Measurements from ENCODE around the gene ISL1. TPM values are rescaled to one million over a fixed set of nuclear protein-coding genes. Genes with fewer than 3 reads are reported as not detected.

Gene ISL1
- total and polyA plus RNA-seq, 2 of the 4 experiments (the other 2 are of a cell fraction): under 0.01 TPM; not detected in 1

GRCh38 chr5:51376509-51376908, 6.7 kb upstream of the ISL1 start:
- no CpG with 5 or more reads among the region's 3 CpGs for WGBS, 2 experiments (ENCODE audit: extremely low coverage in 2 of 2, insufficient read length in 1 of 2)
- no peak overlapping the region for H2AFZ ChIP-seq (replicated peaks; ENCODE audit: low read length, poor library complexity)
- H2BK5ac ChIP-seq (ENCODE audit: low read depth, low read length, poor library complexity, severe bottlenecking): no peak overlapping the region
- no peak overlapping the region for H4K5ac ChIP-seq (ENCODE audit: low read depth, low read length)
- TF ChIP-seq MXI1 (IDR thresholded peaks at IDR 0.05; ENCODE audit: borderline replicate concordance, low read depth, low read length): no peak
- ChIA-PET CTCF (no interaction called here), POLR2A (ENCODE audit: unreplicated experiment) (no interaction called here)
- dilution Hi-C loops (cut with HindIII; ENCODE audit: low sequenced_read_pairs, unreplicated experiment): no loop called here
- peaks cover 33% of the 10 kb centered on the region for H3K27me3 ChIP-seq (ENCODE audit: control insufficient read depth, insufficient read depth, low read length)
- H4K91ac ChIP-seq (ENCODE audit: insufficient read depth, low read depth, low read length): no peak overlapping the region
- no TSS peak for BruUV-seq (replicated peaks)
- no peaks in the 10 kb centered on the region for H3K4me1 ChIP-seq (ENCODE audit: control insufficient read depth, insufficient read depth, low read length)
- H3K18ac ChIP-seq (ENCODE audit: low read depth, low read length): no peak overlapping the region
- intact Hi-C loops (cut with micrococcal nuclease): loop anchor here (5.0 kb wide), 1 partner anchor 981 kb away; no protein-coding TSS in a partner anchor
- no peak overlapping the region for H3K4me3 ChIP-seq (ENCODE audit: insufficient read depth, low read depth, low read length)
- H3K9me1 ChIP-seq (ENCODE audit: insufficient read depth, low read length): no peaks in the 10 kb centered on the region
- no peak overlapping the region for H4K8ac ChIP-seq (ENCODE audit: low read depth in 2 of 2, low read length in 2 of 2)
- no peak overlapping the region for H2AK9ac ChIP-seq (replicated peaks; ENCODE audit: low read depth, low read length, poor library complexity)
- no peak overlapping the region for H2AK5ac ChIP-seq (ENCODE audit: low read depth, low read length)
- no peak overlapping the region for H3K56ac ChIP-seq (ENCODE audit: extremely low read depth, insufficient read depth, low read length)
- no peak overlapping the region for H2BK120ac ChIP-seq (ENCODE audit: low read depth, low read length)
- no peaks in the 10 kb centered on the region for H3K79me1 ChIP-seq (ENCODE audit: low read depth in 1 of 2, low read length in 2 of 2)
- H3K14ac ChIP-seq (replicated peaks; ENCODE audit: low read depth, low read length): no peak overlapping the region
- H3K9ac ChIP-seq (ENCODE audit: low read depth, low read length): no peak overlapping the region
- in situ Hi-C loops (cut with MboI; ENCODE audit: low sequenced_read_pairs): loop anchor here (25.0 kb wide), 1 partner anchor 1286 kb away; no protein-coding TSS in a partner anchor
- H3K36me3 ChIP-seq (ENCODE audit: control insufficient read depth, insufficient read depth, low read length): no peaks in the 10 kb centered on the region
- no peak overlapping the region for H3K27ac ChIP-seq (ENCODE audit: insufficient read depth, low read length)
- H2BK15ac ChIP-seq (ENCODE audit: low read depth, low read length): no peak overlapping the region
- DNase-seq: no peak
- no peaks in the 10 kb centered on the region; the same call in 1 of the 2 replicates for H3K9me3 ChIP-seq (ENCODE audit: control insufficient read depth, insufficient read depth, low read length)
- no peak overlapping the region for H2BK20ac ChIP-seq (ENCODE audit: low read depth, low read length)
- no peak overlapping the region for H3K4me2 ChIP-seq (ENCODE audit: low read depth, low read length)
- H3K23ac ChIP-seq (ENCODE audit: low read depth, low read length): no peak overlapping the region
- no peak for ATAC-seq (ENCODE audit: low read depth)
- H4K20me1 ChIP-seq (ENCODE audit: insufficient read depth, low read length): no peaks in the 10 kb centered on the region
- H3K4ac ChIP-seq (ENCODE audit: low read depth, low read length): no peak overlapping the region
